ENCODE measurements around the gene EIF2B1.

The EIF2B1 gene

GRCh38 chr12:123633379-123634141, at the start of gene EIF2B1, which contains the start of gene GTF2H3:
Gene EIF2B1, minus strand, starts transcription at chr12:123633686. Its CDS starts 129 bp downstream, at chr12:123633557.
Gene GTF2H3, plus strand, starts transcription at chr12:123633829. Its CDS starts 31 bp downstream, at chr12:123633860.
- peak; percentile 72 to 98 (median 95) for DNase-seq

- no peak for DNase-seq
Measured at GRCh38 chr12:123681605-123682004, 48.1 kb upstream of the EIF2B1 start.

GRCh38 chr12:123678981-123679380, 45.5 kb upstream of the EIF2B1 start:
- no peak for DNase-seq

- DNase-seq: no peak
Measured at GRCh38 chr12:123676616-123677320, 43.3 kb upstream of the EIF2B1 start.

GRCh38 chr12:123675436-123675835, 42.0 kb upstream of the EIF2B1 start:
- DNase-seq: peak in 1 of 58 donors; percentile 1

- no peak for DNase-seq
Measured at GRCh38 chr12:123671876-123672275, 38.4 kb upstream of the EIF2B1 start.

GRCh38 chr12:123670882-123671728, 37.6 kb upstream of the EIF2B1 start, which contains the start of gene TCTN2:
Gene TCTN2, plus strand, starts transcription at chr12:123671113. Its CDS starts 128 bp downstream, at chr12:123671241.
- peak; percentile 35 to 96 (median 86) for DNase-seq

- no peak for DNase-seq
Measured at GRCh38 chr12:123667771-123668170, 34.3 kb upstream of the EIF2B1 start.

GRCh38 chr12:123659996-123660727, 26.7 kb upstream of the EIF2B1 start:
- DNase-seq: no peak

GRCh38 chr12:123657211-123657610, 23.7 kb upstream of the EIF2B1 start:
- no peak for DNase-seq

- no peak for DNase-seq
Measured at GRCh38 chr12:123656392-123656791, 22.9 kb upstream of the EIF2B1 start.

GRCh38 chr12:123655420-123655819, 21.9 kb upstream of the EIF2B1 start:
- DNase-seq: peak in 6 of 58 donors; percentile 0 to 7 (median 1)

- DNase-seq: no peak
Measured at GRCh38 chr12:123654129-123654701, 20.7 kb upstream of the EIF2B1 start.

GRCh38 chr12:123648401-123648800, 14.9 kb upstream of the EIF2B1 start:
- no peak for DNase-seq

- peak in 22 of 58 donors; percentile 0 to 66 (median 12) for DNase-seq
Measured at GRCh38 chr12:123645878-123646277, 12.4 kb upstream of the EIF2B1 start.

GRCh38 chr12:123645380-123645779, 11.9 kb upstream of the EIF2B1 start:
- DNase-seq: no peak

- DNase-seq: no peak
Measured at GRCh38 chr12:123643911-123644310, 10.4 kb upstream of the EIF2B1 start.

- DNase-seq: peak in 2 of 58 donors; percentile 27 to 32
Measured at GRCh38 chr12:123634142-123634561, 666 bp upstream of the EIF2B1 start.

GRCh38 chr12:123621619-123622530, 11.6 kb downstream of the EIF2B1 start:
- DNase-seq: no peak
